ENCODE results near the gene SDK1.
A peak's percentile ranks its signal among the peaks of the same experiment; 100 is the strongest.

SDK1 gene

GRCh38 chr7:3415861-3416312, 114.8 kb downstream of the SDK1 start:
- no peak for DNase-seq

DNA sequence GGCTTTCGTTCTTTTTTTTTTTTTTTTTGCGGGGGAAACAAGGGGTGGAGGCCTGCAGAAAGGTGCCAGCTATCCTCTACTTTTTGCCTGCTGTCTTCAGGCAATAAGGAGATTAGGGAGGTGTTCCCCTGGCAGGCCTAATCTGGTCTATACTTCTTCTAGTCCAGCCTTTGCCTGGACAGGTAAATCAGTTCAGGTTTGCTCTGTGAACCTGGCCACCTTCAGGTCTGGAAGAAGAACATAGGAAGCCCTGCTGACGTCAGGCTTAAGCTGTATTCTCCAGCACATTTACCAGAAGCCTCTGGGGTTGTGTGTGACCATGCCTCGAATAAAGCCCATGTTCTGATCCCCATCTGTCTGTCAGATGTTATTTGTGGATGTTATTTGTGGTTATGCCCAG, 115.4 kb downstream of the SDK1 start:
- no peak for DNase-seq

- DNase-seq, result no peak
These were observed 124.0 kb downstream of the SDK1 start for GRCh38 chr7:3425087-3425486.

DNA sequence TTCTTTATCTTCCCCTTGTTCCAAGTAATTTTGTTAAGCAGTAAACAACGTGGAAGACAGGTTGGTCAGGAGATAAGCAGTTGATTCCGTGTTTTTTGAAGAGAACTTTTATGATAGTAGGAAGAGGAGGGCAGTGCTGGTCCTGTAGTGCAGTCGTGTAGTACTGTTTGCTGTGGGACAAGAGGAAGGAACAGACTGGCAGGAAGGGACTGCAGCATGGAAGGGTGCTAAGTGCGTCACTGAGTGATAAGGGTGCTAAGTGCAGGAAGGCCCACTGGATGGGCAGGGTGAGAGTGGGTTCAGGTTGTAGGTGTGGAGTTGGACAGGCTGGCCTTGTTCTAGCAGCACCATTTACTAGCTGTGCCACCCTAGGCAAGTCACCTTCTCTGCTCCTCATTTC, 125.0 kb downstream of the SDK1 start:
- DNase-seq, result no peak

GRCh38 chr7:3427957-3428356, 126.9 kb downstream of the SDK1 start:
- no peak for DNase-seq

GRCh38 chr7:3429981-3430380, 128.9 kb downstream of the SDK1 start:
- DNase-seq, result no peak

DNA sequence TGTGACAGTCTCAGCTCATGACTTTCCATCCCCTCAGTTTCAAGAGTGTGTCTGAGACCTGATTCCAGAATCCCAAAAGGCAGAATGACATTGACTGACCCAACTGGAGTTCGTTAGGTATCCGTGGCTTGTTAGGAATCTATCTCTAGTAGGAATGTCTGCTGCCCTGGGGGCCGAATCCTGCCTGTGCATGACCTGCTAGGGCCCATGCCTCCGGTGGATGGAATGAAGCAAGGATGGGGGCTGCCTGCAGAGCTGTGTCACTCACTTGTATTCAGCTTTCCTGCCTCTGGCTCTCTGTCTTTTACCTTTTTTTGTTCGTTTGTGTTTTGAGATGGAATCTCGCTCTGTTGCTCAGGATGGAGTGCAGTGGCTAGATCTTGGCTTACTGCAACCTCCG, 129.5 kb downstream of the SDK1 start:
- no peak for DNase-seq

GRCh38 chr7:3431306-3431705, 130.3 kb downstream of the SDK1 start:
- DNase-seq, result no peak

DNA sequence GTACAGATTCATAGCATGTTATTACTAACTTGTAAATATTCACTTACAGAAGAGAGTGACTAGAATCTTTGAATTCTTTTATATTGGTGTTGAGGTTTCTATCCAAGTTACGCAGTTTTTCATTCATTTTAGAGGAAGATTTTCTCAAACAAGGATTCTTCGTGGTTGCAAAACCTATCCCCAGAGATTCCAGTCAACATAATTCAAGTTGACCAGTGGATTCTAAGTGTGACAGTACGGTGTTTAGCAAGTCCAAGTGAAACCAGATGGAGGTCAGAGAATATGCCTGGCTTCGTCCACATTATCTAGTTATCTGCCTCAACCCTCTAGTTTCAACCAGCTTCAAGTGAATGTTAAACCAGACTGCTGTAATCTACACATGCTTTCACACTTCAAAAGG, 131.9 kb downstream of the SDK1 start:
- DNase-seq, result no peak

GRCh38 chr7:3434611-3435010, 133.6 kb downstream of the SDK1 start:
- DNase-seq, result no peak

GRCh38 chr7:3436112-3436511, 135.1 kb downstream of the SDK1 start:
- no peak for DNase-seq

GRCh38 chr7:3436746-3437145, 135.7 kb downstream of the SDK1 start:
- no peak for DNase-seq

- DNase-seq, result no peak
These were observed 136.4 kb downstream of the SDK1 start for GRCh38 chr7:3437467-3437866.

- no peak for DNase-seq
These were observed 137.3 kb downstream of the SDK1 start for GRCh38 chr7:3438352-3438751.

DNA sequence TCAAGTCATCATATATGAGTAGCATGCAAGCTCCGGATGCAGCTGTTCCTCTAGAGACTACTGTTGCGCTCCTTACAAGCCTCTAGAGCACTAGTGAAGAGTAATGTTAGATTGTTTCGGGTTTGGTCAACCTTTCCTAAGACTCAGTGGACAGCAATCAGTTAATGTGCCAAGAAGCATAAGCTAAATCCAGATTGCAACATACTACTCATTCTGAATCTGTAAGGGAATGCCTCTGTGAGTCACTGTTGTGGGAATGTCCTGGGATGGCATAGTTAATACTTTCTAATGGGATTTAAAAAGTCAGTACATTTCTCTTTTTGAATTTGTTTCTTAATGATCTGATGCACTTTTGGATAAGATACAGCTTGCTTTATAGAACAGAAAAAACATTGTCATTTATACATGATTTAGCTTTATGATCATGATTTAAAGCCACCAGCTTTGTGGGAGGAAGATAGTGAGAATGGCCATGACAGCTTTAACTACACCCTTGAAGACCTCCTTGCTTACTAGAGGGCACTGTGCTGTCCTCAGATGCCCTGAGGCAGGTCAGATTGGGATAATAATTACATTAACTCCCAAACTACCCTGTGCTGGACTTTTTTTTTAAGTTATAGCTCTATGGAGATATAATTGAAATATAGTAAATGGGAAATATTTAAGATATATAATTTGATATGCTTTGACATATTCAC, 138.4 kb downstream of the SDK1 start:
- DNase-seq, result no peak

GRCh38 chr7:3440509-3440908, 139.5 kb downstream of the SDK1 start:
- no peak for DNase-seq

DNA sequence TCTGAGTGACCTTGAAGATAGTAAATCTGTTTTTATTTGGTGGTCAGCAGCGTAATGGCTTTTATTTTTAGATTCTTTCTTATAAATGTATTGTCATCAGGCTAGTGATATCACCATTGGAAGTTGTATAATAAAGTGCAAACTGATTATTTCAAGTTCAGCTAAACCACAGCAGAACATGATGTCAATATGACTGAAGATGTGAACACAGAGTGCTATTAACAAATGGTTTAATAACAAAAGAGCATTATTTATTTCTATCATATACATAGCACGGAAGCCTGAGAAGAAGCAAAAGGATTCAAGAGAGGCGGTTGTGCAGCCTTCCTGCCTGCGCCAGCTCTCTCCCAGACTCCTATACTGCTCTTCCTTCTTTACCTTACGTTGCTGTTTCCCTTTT, 142.7 kb downstream of the SDK1 start:
- DNase-seq, result no peak

DNA sequence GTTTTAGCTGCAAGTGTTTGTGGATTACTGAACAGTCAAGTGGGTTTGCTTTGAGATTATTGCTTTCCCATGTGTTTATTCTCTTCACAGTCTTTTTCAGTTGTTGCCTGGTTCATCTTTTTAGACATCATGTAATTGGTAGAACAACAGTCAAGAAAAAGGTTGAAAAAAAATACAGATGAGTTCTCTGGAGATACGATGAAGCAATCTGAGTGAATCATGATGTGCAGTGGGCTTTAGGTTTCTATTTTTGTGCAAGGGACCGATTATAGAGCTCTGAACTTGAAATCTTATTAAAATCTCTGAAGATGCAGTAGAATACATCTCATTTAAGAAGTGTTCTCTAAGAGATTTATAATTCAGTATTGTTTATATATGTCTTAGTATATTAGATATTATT, 145.7 kb downstream of the SDK1 start:
- no peak for DNase-seq

DNA sequence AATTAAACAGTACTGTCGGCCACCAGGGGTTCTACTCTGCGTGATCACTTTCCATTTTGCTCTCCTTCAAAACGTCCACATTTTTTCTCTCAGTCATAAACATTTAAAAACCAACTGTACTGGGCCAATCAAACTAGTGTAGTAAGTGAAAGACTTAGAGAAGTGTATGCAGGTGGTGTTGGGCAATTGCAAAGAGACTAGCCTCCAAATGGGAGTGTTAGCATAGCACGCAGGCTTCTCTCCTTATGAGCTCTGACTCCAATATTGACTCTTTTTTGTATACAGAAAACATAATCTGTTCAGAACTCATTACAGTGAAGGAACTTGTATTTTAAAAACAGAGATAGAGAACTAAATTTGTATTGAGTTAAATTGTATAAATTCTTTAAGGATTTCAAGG, 150.6 kb downstream of the SDK1 start:
- DNase-seq, result no peak

- no peak for DNase-seq
These were observed 152.3 kb downstream of the SDK1 start for GRCh38 chr7:3453398-3453797.

DNA sequence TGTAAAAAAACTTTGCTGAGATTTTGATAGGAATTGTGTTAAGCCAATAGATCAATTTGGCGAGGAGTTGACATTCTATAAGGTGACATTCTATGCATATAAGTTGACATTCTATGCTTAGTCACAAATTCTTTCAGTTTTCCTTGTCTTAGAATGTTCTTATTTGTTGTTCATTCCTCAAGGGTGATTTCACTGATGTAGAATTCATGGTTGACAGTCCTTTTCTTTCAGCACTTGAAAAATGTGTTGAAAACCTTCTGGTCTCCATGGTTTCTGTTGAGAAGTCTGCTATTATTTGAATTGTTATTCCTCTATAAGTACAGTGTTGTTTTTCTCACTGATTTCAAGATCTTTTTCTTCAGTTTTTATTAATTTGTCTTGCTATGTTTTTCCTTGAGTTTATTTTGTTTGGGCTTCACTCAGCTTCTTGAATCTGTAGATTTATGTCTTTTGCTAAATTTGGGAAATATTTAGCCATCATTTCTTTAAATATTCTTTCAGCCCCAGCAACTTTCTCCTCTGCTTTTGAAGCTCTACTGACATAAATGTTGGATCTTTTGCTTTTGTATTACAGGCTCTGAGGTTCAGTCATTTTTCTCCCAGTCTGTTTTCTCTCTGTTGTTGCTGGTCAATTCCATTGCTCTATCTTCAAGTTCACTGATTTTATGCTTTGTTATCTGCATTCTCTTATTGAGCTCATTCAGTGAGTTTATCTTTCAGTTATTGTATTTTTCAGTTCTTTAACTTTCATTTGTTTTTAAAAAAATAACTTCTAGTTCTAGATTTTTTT, 154.9 kb downstream of the SDK1 start:
- no peak for DNase-seq

DNA sequence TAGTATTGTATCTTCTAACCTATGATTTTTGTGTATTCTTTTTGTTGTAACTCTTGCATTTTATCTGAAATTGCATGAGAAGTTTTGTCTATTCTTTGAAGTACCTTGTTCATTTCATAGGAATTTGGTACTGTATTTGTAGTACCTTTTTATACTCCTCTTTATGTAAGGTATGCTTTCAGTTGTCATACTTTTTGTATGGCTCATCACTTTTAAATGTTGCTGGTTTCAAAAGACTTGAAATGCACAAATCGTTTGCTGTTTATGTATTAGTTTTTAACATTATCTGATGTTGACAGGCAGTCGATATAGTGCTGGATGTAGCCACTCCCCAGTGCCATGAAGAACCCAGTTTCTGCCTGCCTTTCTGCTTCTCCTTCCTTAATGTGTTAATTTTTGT, 158.1 kb downstream of the SDK1 start:
- no peak for DNase-seq

DNA sequence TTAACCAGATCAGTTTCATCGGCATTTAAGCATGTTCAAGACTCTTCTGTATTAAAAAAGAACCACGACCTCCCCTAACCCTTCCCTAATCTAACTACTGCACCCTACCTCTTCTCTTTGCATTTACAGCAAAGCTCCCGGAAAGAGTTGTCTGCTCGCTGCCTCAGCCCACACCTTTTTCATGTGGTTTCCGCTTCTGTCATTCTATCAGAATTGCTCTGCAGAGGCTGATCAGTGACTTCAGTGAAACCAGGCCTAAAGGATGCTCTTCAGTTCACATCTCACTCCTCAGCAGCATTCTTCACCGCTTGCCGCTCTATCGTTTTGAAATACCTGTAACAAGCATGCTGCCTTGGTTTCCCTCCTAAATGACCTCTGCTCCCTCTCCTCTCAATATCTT, 160.9 kb downstream of the SDK1 start:
- DNase-seq, result no peak

DNA sequence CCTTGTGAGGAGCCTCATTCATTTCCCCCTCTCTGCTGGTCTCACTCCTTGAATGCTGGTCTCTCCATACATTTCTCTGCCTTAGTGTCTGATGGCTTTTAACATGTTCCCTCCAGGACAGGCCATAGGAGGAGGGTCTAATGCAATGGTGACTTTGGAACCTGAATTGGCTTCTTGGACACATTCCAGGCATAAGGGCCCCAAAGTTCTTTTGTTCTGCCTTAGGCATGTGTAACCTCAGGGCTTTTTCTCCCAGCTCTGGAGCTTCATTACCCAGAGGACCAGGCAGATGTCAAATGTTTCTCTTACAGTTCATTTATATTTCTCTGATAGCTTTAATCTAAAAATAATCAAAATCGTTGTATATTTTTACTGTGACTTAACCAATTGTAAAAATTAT, 162.6 kb downstream of the SDK1 start:
- peak; percentile 43 for DNase-seq

Data from NCI-H1092 treated with DMSO at 0.1 percent for 48 hours (cell line).